GM13976 (cell line): Measurements from ENCODE around the gene YTHDF1.

ENCODE experiments used
- DNase-seq: peaks from one replicate; pipeline ENCODE4 v3.0.0; 2012; ENCODE audit warnings: low spot score
- CTCF ChIP-seq: IDR thresholded peaks from 2 replicates; pipeline ENCODE4 v1.5.1; 2012; ENCODE audit warnings: borderline replicate concordance, mild to moderate bottlenecking; ENCODE audit not compliant: insufficient read depth; ENCODE audit errors: extremely low read depth, missing control alignments, control extremely low read depth
- in situ Hi-C: fragments of 300-500 bp; cut with MboI; formaldehyde crosslinking; loops from one replicate; pipeline ENCODE4 v1.12.0; 2022; ENCODE audit warnings: low sequenced_read_pairs, mixed read lengths, inconsistent platforms; ENCODE audit not compliant: unreplicated experiment

The YTHDF1 gene

GRCh38 chr20:63241272-63241671 is 25.3 kb upstream of the YTHDF1 start:
- TF ChIP-seq CTCF = no peak
- in situ Hi-C loops = no loop called here
- DNase-seq = no peak

- in situ Hi-C loops = no loop called here
- no peak for TF ChIP-seq CTCF
- no peak for DNase-seq
Measured at GRCh38 chr20:63240004-63240403, 24.1 kb upstream of the YTHDF1 start.

- TF ChIP-seq CTCF = no peak
- in situ Hi-C loops = no loop called here
- no peak for DNase-seq
Measured at GRCh38 chr20:63239431-63239830, 23.5 kb upstream of the YTHDF1 start.

GRCh38 chr20:63238514-63239125 is 22.7 kb upstream of the YTHDF1 start:
- no peak for TF ChIP-seq CTCF
- DNase-seq = no peak
- in situ Hi-C loops = no loop called here

- no peak for DNase-seq
- no peak for TF ChIP-seq CTCF
- in situ Hi-C loops = no loop called here
Measured at GRCh38 chr20:63238031-63238430, 22.1 kb upstream of the YTHDF1 start.

GRCh38 chr20:63236116-63236837 is 20.3 kb upstream of the YTHDF1 start:
- in situ Hi-C loops = no loop called here
- no peak for TF ChIP-seq CTCF
- DNase-seq = no peak

- TF ChIP-seq CTCF = no peak
- in situ Hi-C loops = no loop called here
- DNase-seq = no peak
Measured at GRCh38 chr20:63235399-63235983, 19.6 kb upstream of the YTHDF1 start, which contains the start of gene BIRC7. Gene BIRC7 (plus strand): TSS chr20:63235905. CDS start chr20:63236097, 192 bp downstream.
